Mesendoderm (in vitro differentiated cells): Measurements from ENCODE around the gene TEX35.

Source experiments
- DNase-seq: peaks from one replicate; pipeline ENCODE4 v3.0.0; 2013
- H2AK5ac ChIP-seq: 2 replicates; pipeline ENCODE4 v1.6.1; 2013; ENCODE audit warnings: low read length, inconsistent platforms
- H2BK120ac ChIP-seq: 2 replicates; pipeline ENCODE4 v1.6.1; 2013; ENCODE audit warnings: low read depth, mild to moderate bottlenecking, low read length, moderate library complexity, mixed read lengths
- H2BK15ac ChIP-seq: replicated peaks from 2 replicates; pipeline ENCODE4 v1.6.1; 2013; ENCODE audit warnings: low read depth, mild to moderate bottlenecking, moderate library complexity
- H2BK5ac ChIP-seq: 2 replicates; pipeline ENCODE4 v1.6.1; 2013; ENCODE audit warnings: low read length, inconsistent platforms
- H3K18ac ChIP-seq: 2 replicates; pipeline ENCODE4 v1.6.1; 2013; ENCODE audit warnings: mild to moderate bottlenecking, low read length, mixed read lengths
- H3K23ac ChIP-seq: one replicate; pipeline ENCODE4 v1.6.1; 2013; ENCODE audit warnings: low read length
- H3K27ac ChIP-seq: 2 replicates; pipeline ENCODE4 v1.5.1; 2013; ENCODE audit warnings: low read depth, mild to moderate bottlenecking, inconsistent platforms, low read length, moderate library complexity
- H3K27me3 ChIP-seq: 2 replicates; pipeline ENCODE4 v1.6.1; 2013; ENCODE audit warnings: low read length, control low read depth, mild to moderate bottlenecking, inconsistent platforms; ENCODE audit not compliant: insufficient read depth, poor library complexity
- H3K36me3 ChIP-seq: 2 replicates; pipeline ENCODE4 v1.6.1; 2013; ENCODE audit warnings: low read length, inconsistent platforms; ENCODE audit not compliant: control insufficient read depth, insufficient read depth
- H3K4ac ChIP-seq: one replicate; pipeline ENCODE4 v1.6.1; 2013; ENCODE audit warnings: low read depth, mild to moderate bottlenecking, low read length, moderate library complexity
- H3K4me1 ChIP-seq: 2 replicates; pipeline ENCODE4 v1.6.1; 2013; ENCODE audit warnings: low read depth, low read length, inconsistent platforms; ENCODE audit not compliant: control insufficient read depth
- H3K4me2 ChIP-seq: 2 replicates; pipeline ENCODE4 v1.6.1; 2013; ENCODE audit warnings: low read length
- H3K4me3 ChIP-seq: 2 replicates; pipeline ENCODE4 v1.5.1; 2013; ENCODE audit warnings: mild to moderate bottlenecking, low read length
- H3K56ac ChIP-seq: one replicate; pipeline ENCODE4 v1.6.1; 2013; ENCODE audit warnings: low read length
- H3K79me1 ChIP-seq: 2 replicates; pipeline ENCODE4 v1.6.1; 2013; ENCODE audit warnings: low read length, inconsistent platforms
- H3K79me2 ChIP-seq: 2 replicates; pipeline ENCODE4 v1.6.1; 2013; ENCODE audit warnings: mild to moderate bottlenecking, low read length; ENCODE audit not compliant: control insufficient read depth, insufficient read depth
- H3K9ac ChIP-seq: 2 replicates; pipeline ENCODE4 v1.6.1; 2013; ENCODE audit warnings: low read length, inconsistent platforms
- H4K5ac ChIP-seq: one replicate; pipeline ENCODE4 v1.6.1; 2013; ENCODE audit warnings: low read length
- H4K8ac ChIP-seq: one replicate; pipeline ENCODE4 v1.6.1; 2013; ENCODE audit warnings: low read depth, mild to moderate bottlenecking, control low read depth, low read length, moderate library complexity
- WGBS: extraction: QIAGEN DNeasy Blood & Tissue Kit; methylation state at CpG from one replicate; pipeline ENCODE4 v1.1.7; 2013; ENCODE audit warnings: low lambda C conversion rate, missing lambda C conversion rate; ENCODE audit not compliant: insufficient coverage; ENCODE audit errors: extremely low coverage; 5-methylcytosine and 5-hydroxymethylcytosine counted together

Gene TEX35

GRCh38 chr1:178528953-178529335, 16.0 kb downstream of the TEX35 start:
- no peaks in the 10 kb centered on the region for H3K79me1 ChIP-seq
- H2AK5ac ChIP-seq, result no peak overlapping the region
- no peak overlapping the region for H2BK5ac ChIP-seq
- no peak overlapping the region for H3K56ac ChIP-seq
- H3K4me3 ChIP-seq, result no peak overlapping the region
- no peaks in the 10 kb centered on the region for H3K36me3 ChIP-seq
- H3K18ac ChIP-seq, result no peak overlapping the region
- no peaks in the 10 kb centered on the region for H3K27me3 ChIP-seq
- H2BK120ac ChIP-seq, result no peak overlapping the region
- no peak overlapping the region for H4K8ac ChIP-seq
- no peak overlapping the region for H3K27ac ChIP-seq
- H4K5ac ChIP-seq, result no peak overlapping the region
- H3K4me2 ChIP-seq, result no peak overlapping the region
- no CpG with 5 or more reads among the region's 4 CpGs for WGBS
- no peaks in the 10 kb centered on the region for H3K79me2 ChIP-seq
- H3K4ac ChIP-seq, result no peak overlapping the region
- H2BK15ac ChIP-seq, result no peak overlapping the region
- H3K23ac ChIP-seq, result no peak overlapping the region
- H3K9ac ChIP-seq, result no peak overlapping the region
- DNase-seq, result no peak
- H3K4me1 ChIP-seq, result no peaks in the 10 kb centered on the region

- no peaks in the 10 kb centered on the region for H3K79me1 ChIP-seq
- no peak overlapping the region for H3K4me2 ChIP-seq
- no peak overlapping the region for H2BK120ac ChIP-seq
- H2BK15ac ChIP-seq, result no peak overlapping the region
- H3K27me3 ChIP-seq, result no peaks in the 10 kb centered on the region
- no peak overlapping the region for H3K9ac ChIP-seq
- no peak overlapping the region for H3K56ac ChIP-seq
- no peak overlapping the region for H4K5ac ChIP-seq
- no peak overlapping the region for H3K27ac ChIP-seq
- H4K8ac ChIP-seq, result no peak overlapping the region
- no peak overlapping the region for H2AK5ac ChIP-seq
- no peak overlapping the region for H3K23ac ChIP-seq
- H2BK5ac ChIP-seq, result no peak overlapping the region
- H3K4ac ChIP-seq, result no peak overlapping the region
- no peak overlapping the region for H3K4me3 ChIP-seq
- WGBS, result no CpG with 5 or more reads among the region's 8 CpGs
- no peaks in the 10 kb centered on the region for H3K79me2 ChIP-seq
- H3K18ac ChIP-seq, result no peak overlapping the region
- H3K36me3 ChIP-seq, result no peaks in the 10 kb centered on the region
- H3K4me1 ChIP-seq, result no peaks in the 10 kb centered on the region
- DNase-seq, result peak; percentile 28
Observed at GRCh38 chr1:178529364-178530036, 16.6 kb downstream of the TEX35 start.

- WGBS, result no CpG with 5 or more reads among the region's 2 CpGs
- Histone ChIP-seq H2BK120ac (no peak overlapping the region), H3K36me3 (no peaks in the 10 kb centered on the region), H3K4ac (no peak overlapping the region), H3K56ac (no peak overlapping the region), H3K79me1 (no peaks in the 10 kb centered on the region), H2AK5ac (no peak overlapping the region), H2BK5ac (no peak overlapping the region), H4K5ac (no peak overlapping the region), H4K8ac (no peak overlapping the region), H3K4me2 (no peak overlapping the region), H3K27ac (no peak overlapping the region), H3K4me1 (no peaks in the 10 kb centered on the region), H3K79me2 (no peaks in the 10 kb centered on the region), H3K23ac (no peak overlapping the region), H3K4me3 (no peak overlapping the region), H2BK15ac (no peak overlapping the region), H3K9ac (no peak overlapping the region), H3K18ac (no peak overlapping the region), H3K27me3 (no peaks in the 10 kb centered on the region)
- DNase-seq, result peak; percentile 78
Observed at GRCh38 chr1:178530037-178530402, 17.1 kb downstream of the TEX35 start.

- no peak overlapping the region for H3K9ac ChIP-seq
- H3K23ac ChIP-seq, result no peak overlapping the region
- no peak overlapping the region for H3K4me2 ChIP-seq
- no peak overlapping the region for H2BK120ac ChIP-seq
- no CpG with 5 or more reads among the region's 3 CpGs for WGBS
- no peak overlapping the region for H4K8ac ChIP-seq
- no peaks in the 10 kb centered on the region for H3K4me1 ChIP-seq
- no peak overlapping the region for H3K18ac ChIP-seq
- H3K56ac ChIP-seq, result no peak overlapping the region
- no peaks in the 10 kb centered on the region for H3K79me2 ChIP-seq
- DNase-seq, result no peak
- no peak overlapping the region for H3K4ac ChIP-seq
- no peaks in the 10 kb centered on the region for H3K79me1 ChIP-seq
- H3K36me3 ChIP-seq, result no peaks in the 10 kb centered on the region
- no peak overlapping the region for H3K4me3 ChIP-seq
- H4K5ac ChIP-seq, result no peak overlapping the region
- H3K27me3 ChIP-seq, result no peaks in the 10 kb centered on the region
- no peak overlapping the region for H3K27ac ChIP-seq
- H2BK5ac ChIP-seq, result no peak overlapping the region
- no peak overlapping the region for H2AK5ac ChIP-seq
- H2BK15ac ChIP-seq, result no peak overlapping the region
Observed at GRCh38 chr1:178530502-178530901, 17.6 kb downstream of the TEX35 start.

GRCh38 chr1:178531887-178532286, 19.0 kb downstream of the TEX35 start:
- H3K18ac ChIP-seq, result no peak overlapping the region
- no peak overlapping the region for H3K4ac ChIP-seq
- H3K4me3 ChIP-seq, result no peak overlapping the region
- DNase-seq, result no peak
- H2BK15ac ChIP-seq, result no peak overlapping the region
- H3K79me1 ChIP-seq, result no peaks in the 10 kb centered on the region
- H3K4me2 ChIP-seq, result no peak overlapping the region
- H2BK120ac ChIP-seq, result no peak overlapping the region
- no peak overlapping the region for H3K23ac ChIP-seq
- H3K27ac ChIP-seq, result no peak overlapping the region
- H4K5ac ChIP-seq, result no peak overlapping the region
- no peak overlapping the region for H2BK5ac ChIP-seq
- H3K4me1 ChIP-seq, result peaks cover 2% of the 10 kb centered on the region
- H3K79me2 ChIP-seq, result no peaks in the 10 kb centered on the region
- no peaks in the 10 kb centered on the region for H3K36me3 ChIP-seq
- H3K9ac ChIP-seq, result no peak overlapping the region
- H2AK5ac ChIP-seq, result no peak overlapping the region
- H3K27me3 ChIP-seq, result no peaks in the 10 kb centered on the region
- no peak overlapping the region for H3K56ac ChIP-seq
- no peak overlapping the region for H4K8ac ChIP-seq
- WGBS, result no CpG with 5 or more reads among the region's 10 CpGs

- H2BK120ac ChIP-seq, result no peak overlapping the region
- no peak overlapping the region for H3K4ac ChIP-seq
- H4K8ac ChIP-seq, result no peak overlapping the region
- no peak overlapping the region for H3K27ac ChIP-seq
- DNase-seq, result peak; percentile 81
- H3K4me2 ChIP-seq, result no peak overlapping the region
- peaks cover 2% of the 10 kb centered on the region for H3K4me1 ChIP-seq
- no peaks in the 10 kb centered on the region for H3K27me3 ChIP-seq
- H3K18ac ChIP-seq, result no peak overlapping the region
- no peak overlapping the region for H2BK5ac ChIP-seq
- no peak overlapping the region for H3K23ac ChIP-seq
- no peaks in the 10 kb centered on the region for H3K79me2 ChIP-seq
- WGBS, result no CpG with 5 or more reads among the region's 13 CpGs
- no peak overlapping the region for H3K4me3 ChIP-seq
- no peaks in the 10 kb centered on the region for H3K79me1 ChIP-seq
- no peak overlapping the region for H2AK5ac ChIP-seq
- no peak overlapping the region for H2BK15ac ChIP-seq
- peak overlapping the region; percentile 12 for H3K9ac ChIP-seq
- H3K56ac ChIP-seq, result peak overlapping the region; percentile 52
- H3K36me3 ChIP-seq, result no peaks in the 10 kb centered on the region
- no peak overlapping the region for H4K5ac ChIP-seq
Observed at GRCh38 chr1:178532392-178532791, 19.5 kb downstream of the TEX35 start.
